ENCODE data around the gene UNC13C. TPM values are rescaled to one million over a fixed set of nuclear protein-coding genes. Genes with fewer than 3 reads are reported as not detected.

The UNC13C gene
- total and polyA plus RNA-seq, 7 donors: 0.51 to 14.4 (median 1.9) TPM; not detected in 1

DNA sequence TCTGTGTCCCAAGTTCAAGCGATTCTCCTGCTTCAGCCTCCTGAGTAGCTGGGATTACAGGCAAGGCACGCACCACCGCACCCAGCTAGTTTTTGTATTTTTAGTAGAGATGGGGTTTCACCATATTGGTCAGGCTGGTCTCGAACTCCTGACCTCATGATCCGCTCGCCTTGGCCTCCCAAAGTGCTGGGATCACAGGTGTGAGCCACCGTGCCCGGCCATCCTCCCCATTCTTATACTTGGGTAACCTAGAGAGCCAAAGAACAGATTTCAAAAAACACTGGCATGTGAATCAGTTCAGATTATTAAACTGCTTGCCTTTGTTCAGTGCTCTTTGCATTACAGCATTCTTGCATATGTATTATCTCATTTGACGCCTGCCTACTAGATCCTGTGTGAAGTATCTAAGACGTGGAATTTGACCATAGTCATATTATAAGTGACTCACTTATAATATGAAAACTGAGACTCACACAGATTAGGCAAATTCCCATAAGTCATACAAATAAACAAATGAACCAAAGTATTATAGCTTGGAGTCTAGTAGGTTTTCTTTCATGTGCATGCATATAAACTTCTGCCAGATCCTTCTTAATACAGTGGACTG, 123.5 kb downstream of the UNC13C start:
- DNase-seq (no peak), ATAC-seq (peak in 2 of 4 donors; percentile 32 to 35)
- no peaks in the 10 kb centered on the region for H3K36me3 ChIP-seq (ENCODE audit: insufficient read depth in 1 of 2, low read depth in 1 of 2)
- H3K9me3 ChIP-seq: no peaks in the 10 kb centered on the region
- TF ChIP-seq CTCF (IDR thresholded peaks at IDR 0.05): no peak
- no peak overlapping the region for H3K4me3 ChIP-seq
- no peaks in the 10 kb centered on the region for H3K27me3 ChIP-seq (ENCODE audit: insufficient read depth in 3 of 3, low read length in 2 of 3)
- H3K4me1 ChIP-seq: no peaks in the 10 kb centered on the region
- H3K27ac ChIP-seq: no peak overlapping the region
- WGBS, 3 donors: 74 to 83% (median 74%) methylated on average over 10 of the region's 10 CpGs
- intact Hi-C loops (cut with DNase I): no loop called here

DNA sequence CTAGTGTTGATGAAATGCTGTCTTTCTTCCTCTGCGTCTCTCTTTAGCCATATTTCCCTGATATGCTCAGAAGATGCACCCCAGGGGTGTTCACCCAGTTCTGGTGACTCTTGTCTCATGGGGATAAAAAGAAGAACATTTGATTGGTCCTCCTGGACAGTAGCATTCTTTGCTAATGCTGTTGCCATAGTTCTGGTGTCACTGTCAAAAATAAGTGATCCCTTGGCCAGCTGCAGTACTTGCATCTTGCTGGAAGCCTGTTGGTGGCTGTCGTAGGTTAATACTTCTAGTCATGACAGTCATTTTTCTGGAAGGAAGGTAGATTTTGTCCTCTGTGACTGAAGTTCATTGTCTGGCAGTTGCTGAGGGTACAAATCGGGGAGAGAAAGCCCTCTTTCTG, 124.5 kb downstream of the UNC13C start:
- TF ChIP-seq CTCF (IDR thresholded peaks at IDR 0.05): no peak
- H3K4me3 ChIP-seq: no peak overlapping the region
- peak in 3 of 4 donors; percentile 64 to 82 (median 77) for ATAC-seq
- no peaks in the 10 kb centered on the region for H3K9me3 ChIP-seq
- intact Hi-C loops (cut with DNase I): no loop called here
- H3K4me1 ChIP-seq: no peaks in the 10 kb centered on the region
- 52 to 56% (median 52%) methylated on average over 3 of the region's 3 CpGs for WGBS, 3 donors
- DNase-seq: no peak
- no peak overlapping the region for H3K27ac ChIP-seq
- H3K27me3 ChIP-seq (ENCODE audit: insufficient read depth in 3 of 3, low read length in 2 of 3): no peaks in the 10 kb centered on the region
- no peaks in the 10 kb centered on the region for H3K36me3 ChIP-seq (ENCODE audit: insufficient read depth in 1 of 2, low read depth in 1 of 2)

DNA sequence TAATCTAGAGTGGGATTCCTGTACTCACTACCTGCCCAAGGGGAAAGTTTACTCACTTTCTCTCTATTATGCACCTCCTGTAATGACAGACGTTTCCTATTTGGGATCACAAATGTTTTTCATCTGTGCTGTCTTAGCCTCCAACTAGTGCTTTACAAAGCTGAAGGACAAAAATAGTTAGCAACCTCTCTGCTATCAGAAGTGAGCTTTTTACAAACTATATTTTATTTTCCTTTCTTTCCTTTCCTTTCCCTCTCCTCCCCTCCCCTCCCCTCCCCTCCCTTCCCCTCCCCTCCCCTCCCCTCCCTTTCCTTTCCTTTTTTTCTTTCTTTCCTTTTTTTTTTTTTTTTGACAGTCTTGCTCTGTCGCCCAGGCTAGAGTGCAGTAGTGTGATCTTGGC, 130.8 kb downstream of the UNC13C start:
- Histone ChIP-seq H3K27me3 (ENCODE audit: insufficient read depth in 3 of 3, low read length in 2 of 3) (no peaks in the 10 kb centered on the region), H3K4me1 (no peaks in the 10 kb centered on the region), H3K27ac (no peak overlapping the region), H3K36me3 (ENCODE audit: insufficient read depth in 1 of 2, low read depth in 1 of 2) (no peaks in the 10 kb centered on the region), H3K4me3 (no peak overlapping the region), H3K9me3 (no peaks in the 10 kb centered on the region)
- intact Hi-C loops (cut with DNase I): no loop called here
- TF ChIP-seq CTCF (IDR thresholded peaks at IDR 0.05): no peak
- 58 to 67% (median 60%) methylated on average over 1 to 2 of the region's 2 CpGs for WGBS, 3 donors
- DNase-seq: no peak
- ATAC-seq: no peak

- no peak for ATAC-seq
- Histone ChIP-seq H3K27me3 (ENCODE audit: insufficient read depth in 3 of 3, low read length in 2 of 3) (no peaks in the 10 kb centered on the region), H3K4me1 (no peaks in the 10 kb centered on the region), H3K27ac (no peak overlapping the region), H3K9me3 (no peaks in the 10 kb centered on the region), H3K4me3 (no peak overlapping the region), H3K36me3 (ENCODE audit: insufficient read depth in 1 of 2, low read depth in 1 of 2) (no peaks in the 10 kb centered on the region)
- intact Hi-C loops (cut with DNase I): no loop called here
- DNase-seq: no peak
- 80 to 90% (median 90%) methylated on average over 3 of the region's 3 CpGs for WGBS, 3 donors
- no peak for TF ChIP-seq CTCF (IDR thresholded peaks at IDR 0.05)
These were observed 140.8 kb downstream of the UNC13C start for GRCh38 chr15:54119051-54119450.

GRCh38 chr15:54120949-54121463, 142.8 kb downstream of the UNC13C start:
- no peaks in the 10 kb centered on the region for H3K4me1 ChIP-seq
- ATAC-seq (no peak), DNase-seq (no peak)
- no peak overlapping the region for H3K4me3 ChIP-seq
- H3K27me3 ChIP-seq (ENCODE audit: insufficient read depth in 3 of 3, low read length in 2 of 3): no peaks in the 10 kb centered on the region
- no peak overlapping the region for H3K27ac ChIP-seq
- no peaks in the 10 kb centered on the region for H3K36me3 ChIP-seq (ENCODE audit: insufficient read depth in 1 of 2, low read depth in 1 of 2)
- no peak for TF ChIP-seq CTCF (IDR thresholded peaks at IDR 0.05)
- WGBS, 3 donors: 90 to 93% (median 93%) methylated on average over 5 of the region's 5 CpGs
- intact Hi-C loops (cut with DNase I): no loop called here
- no peaks in the 10 kb centered on the region for H3K9me3 ChIP-seq
